Urothelium cell line (cell line): Measurements from ENCODE around the gene PFN4.
"Not testable (repeated sequence)": the region's sequence is repeated elsewhere in the genome, so short reads cannot be mapped to it uniquely, and the experiment has no call there.

Experiments used
- DNase-seq: peaks from one replicate; pipeline ENCODE4 v3.0.0; 2011; ENCODE audit warnings: low spot score, mixed read lengths
- FAIRE-seq: peaks from 2 replicates; lab custom pipeline; 2011; peaks lifted over from hg19 to GRCh38; lab: Jason Lieb, UNC

PFN4 gene

GRCh38 chr2:24115057-24115456 is 8.1 kb downstream of the PFN4 start:
- FAIRE-seq: no peak
- DNase-seq: peak; percentile 62

- DNase-seq (peak; percentile 58), FAIRE-seq (no peak)
These were observed 11.7 kb downstream of the PFN4 start for GRCh38 chr2:24111407-24111901.

GRCh38 chr2:24110660-24111303 is 12.4 kb downstream of the PFN4 start:
- DNase-seq: peak; percentile 17
- no peak for FAIRE-seq

- FAIRE-seq, DNase-seq: not testable (repeated sequence)
These were observed 13.7 kb downstream of the PFN4 start for GRCh38 chr2:24109431-24109830.

- no peak for FAIRE-seq
- DNase-seq: no peak
These were observed 15.8 kb downstream of the PFN4 start for GRCh38 chr2:24107336-24107735.

GRCh38 chr2:24106786-24107185 is 16.3 kb downstream of the PFN4 start:
- DNase-seq: no peak
- FAIRE-seq: no peak

- DNase-seq (no peak), FAIRE-seq (no peak)
These were observed 17.3 kb downstream of the PFN4 start for GRCh38 chr2:24105816-24106215.

GRCh38 chr2:24104906-24105305 is 18.2 kb downstream of the PFN4 start:
- FAIRE-seq: no peak
- no peak for DNase-seq

- DNase-seq: no peak
- peak; percentile 30 for FAIRE-seq
These were observed 19.0 kb downstream of the PFN4 start for GRCh38 chr2:24104110-24104650.

- DNase-seq (no peak), FAIRE-seq (no peak)
These were observed 20.5 kb downstream of the PFN4 start for GRCh38 chr2:24102677-24103076.

GRCh38 chr2:24101992-24102391 is 21.1 kb downstream of the PFN4 start:
- no peak for FAIRE-seq
- no peak for DNase-seq

GRCh38 chr2:24100732-24101131 is 22.4 kb downstream of the PFN4 start:
- not testable (repeated sequence) for FAIRE-seq, DNase-seq

- DNase-seq, FAIRE-seq: not testable (repeated sequence)
These were observed 27.9 kb downstream of the PFN4 start for GRCh38 chr2:24095171-24095677.

- not testable (repeated sequence) for FAIRE-seq, DNase-seq
These were observed 29.9 kb downstream of the PFN4 start for GRCh38 chr2:24093270-24093669.

GRCh38 chr2:24088821-24089359 is 34.2 kb downstream of the PFN4 start:
- FAIRE-seq: no peak
- DNase-seq: no peak

GRCh38 chr2:24087032-24087431 is 36.1 kb downstream of the PFN4 start:
- no peak for FAIRE-seq
- DNase-seq: no peak

GRCh38 chr2:24086241-24086640 is 36.9 kb downstream of the PFN4 start:
- no peak for DNase-seq
- FAIRE-seq: no peak

GRCh38 chr2:24085200-24085489 is 38.0 kb downstream of the PFN4 start:
- no peak for DNase-seq
- FAIRE-seq: no peak

GRCh38 chr2:24084386-24085199 is 38.5 kb downstream of the PFN4 start, which contains the start of gene TP53I3:
Gene TP53I3 (minus strand): TSS chr2:24084834. CDS start chr2:24084326, 508 bp downstream.
- FAIRE-seq: no peak
- DNase-seq: peak; percentile 95

- peak; percentile 93 for FAIRE-seq
- DNase-seq: peak; percentile 84
These were observed 39.4 kb downstream of the PFN4 start for GRCh38 chr2:24083567-24084385.
